SK-N-MC (cell line): ENCODE results near the gene SEC61B.

Experiments used
- EZH2 ChIP-seq: fragments of 200-600 bp; sonication (generic); IDR thresholded peaks from one replicate; pipeline ENCODE4 v1.6.1; 2017; ENCODE audit warnings: antibody characterized with exemption
- POLR2AphosphoS5 ChIP-seq: IDR thresholded peaks from 2 replicates; pipeline ENCODE4 v1.6.1; 2012; ENCODE audit warnings: mild to moderate bottlenecking, low read depth, low read length, borderline replicate concordance

DNA sequence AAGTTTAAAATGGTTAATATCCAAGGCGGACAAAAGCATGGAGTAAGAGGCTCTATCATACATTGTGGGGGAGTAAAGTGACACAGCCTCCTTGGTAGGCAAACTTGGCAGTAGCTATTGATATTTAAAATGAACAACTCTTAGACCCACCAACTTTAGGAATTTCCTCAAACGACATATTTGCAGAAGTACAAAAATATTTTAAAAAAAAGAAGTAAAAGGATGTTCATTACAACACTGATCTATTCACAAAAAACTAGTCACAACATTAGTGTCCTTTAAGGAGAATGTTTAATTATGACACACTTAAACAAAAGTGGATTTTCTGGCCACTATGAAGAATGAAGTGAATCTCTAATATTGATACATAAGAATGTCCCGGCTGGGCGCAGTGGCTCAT is 2.1 kb upstream of the SEC61B start:
- TF ChIP-seq EZH2 (no peak), POLR2AphosphoS5 (no peak)
